GM12878 (cell line): Measurements from ENCODE around the gene MYLK4. TPM values are rescaled to one million over a fixed set of nuclear protein-coding genes. Genes with fewer than 3 reads are reported as not detected.

Experiments used
- ATAC-seq: fragments of 200-7000 bp; cut with Tn5 transposase; 3 replicates; pipeline ENCODE4 v1.9.1; 2020; ENCODE audit warnings: mild to moderate bottlenecking, moderate library complexity
- BruUV-seq: library from RNA; stranded (reverse); fragments of 400-500 nt; replicated peaks from 2 replicates; lab custom pipeline; 2021; lab: Mats Ljungman, UMichigan
- CTCF ChIA-PET: fragments of 300-600 bp; sonication (Branson Sonifier 250); formaldehyde crosslinking; extraction: SDS; loops from one replicate; lab custom pipeline; 2021; ENCODE audit warnings: inconsistent platforms; lab: Yijun Ruan, JAX
- POLR2A ChIA-PET: fragments of 350-600 bp; formaldehyde crosslinking; extraction: SDS; loops from one replicate; lab custom pipeline; 2021; ENCODE audit warnings: inconsistent platforms; lab: Charles Lee
- RAD21 ChIA-PET: fragments of 300-600 bp; sonication (Branson Sonifier 250); formaldehyde crosslinking; loops from one replicate; lab custom pipeline; 2023; ENCODE audit warnings: antibody characterized with exemption; ENCODE audit not compliant: unreplicated experiment; lab: Charles Lee
- SMC1A ChIA-PET: fragments of 300-600 bp; sonication (Branson Sonifier 250); formaldehyde crosslinking; loops from one replicate; lab custom pipeline; 2023; ENCODE audit not compliant: unreplicated experiment, uncharacterized antibody; lab: Charles Lee
- DNase-seq: peaks from one replicate; pipeline ENCODE4 v3.0.0-alpha.2; 2011; ENCODE audit warnings: low read depth, low spot score
- FAIRE-seq: peaks from 3 replicates; lab custom pipeline; 2011; peaks lifted over from hg19 to GRCh38; lab: Jason Lieb, UNC
- H2AFZ ChIP-seq: 2 replicates; pipeline ENCODE4 v1.6.0; 2011; ENCODE audit warnings: low read depth, low read length, control low read depth; ENCODE audit not compliant: control insufficient read depth
- H3K27ac ChIP-seq: 2 replicates; pipeline ENCODE4 v1.5.1; 2011; ENCODE audit warnings: control low read depth; ENCODE audit not compliant: control insufficient read depth, insufficient read depth
- H3K27me3 ChIP-seq, 2 experiments: replicated peaks in 1 of 2; 2 replicates each; pipeline versions ENCODE4 v1.6.0 to v1.6.1; 2011; ENCODE audit warnings: low read length in 1 of 2; ENCODE audit not compliant: control insufficient read depth in 2 of 2, insufficient read depth in 2 of 2
- H3K36me3 ChIP-seq, 2 experiments: 2 replicates each; pipeline ENCODE4 v1.5.1; 2011; ENCODE audit warnings: low read length in 1 of 2; ENCODE audit not compliant: control insufficient read depth in 2 of 2, insufficient read depth in 2 of 2
- H3K4me1 ChIP-seq: 2 replicates; pipeline ENCODE4 v1.6.1; 2011; ENCODE audit warnings: mild to moderate bottlenecking, low read length, moderate library complexity, mixed read lengths; ENCODE audit not compliant: control insufficient read depth, insufficient read depth
- H3K4me2 ChIP-seq: 2 replicates; pipeline ENCODE4 v1.6.0; 2011; ENCODE audit warnings: control low read depth; ENCODE audit not compliant: control insufficient read depth, insufficient read depth
- H3K4me3 ChIP-seq: fragments of 200-600 bp; sonication (generic); 2 replicates; pipeline ENCODE4 v1.5.1; 2016
- H3K79me2 ChIP-seq: 2 replicates; pipeline ENCODE4 v1.6.0; 2011; ENCODE audit warnings: low read length; ENCODE audit not compliant: control insufficient read depth, insufficient read depth
- H3K9ac ChIP-seq: 2 replicates; pipeline ENCODE4 v1.8.0; 2011; ENCODE audit warnings: low read length, control low read depth, mixed read lengths; ENCODE audit not compliant: control insufficient read depth, insufficient read depth
- H3K9me3 ChIP-seq: replicated peaks from 3 replicates; pipeline ENCODE4 v1.5.1; 2011; ENCODE audit warnings: mild to moderate bottlenecking, low read length; ENCODE audit not compliant: control insufficient read depth, insufficient read depth
- H4K20me1 ChIP-seq: 2 replicates; pipeline ENCODE4 v1.6.0; 2011; ENCODE audit not compliant: control insufficient read depth, insufficient read depth
- ASH2L ChIP-seq: fragments of 300-600, 200-600 bp; sonication (generic); IDR thresholded peaks from 2 replicates; pipeline ENCODE4 v1.6.1; 2017; ENCODE audit warnings: low read depth, mild to moderate bottlenecking, borderline replicate concordance
- BCL11A ChIP-seq: IDR thresholded peaks from 2 replicates; pipeline ENCODE4 v1.6.1; 2011; ENCODE audit warnings: low read depth, low read length
- LARP7 ChIP-seq: fragments of 450-650 bp; IDR thresholded peaks from 2 replicates; pipeline ENCODE4 v1.6.1; 2017; ENCODE audit warnings: mild to moderate bottlenecking
- MEF2B ChIP-seq: fragments of 450-650 bp; IDR thresholded peaks from 2 replicates; pipeline ENCODE4 v1.6.1; 2018; ENCODE audit warnings: mild to moderate bottlenecking, moderate library complexity; ENCODE audit not compliant: partially characterized antibody, poor library complexity, severe bottlenecking
- MXI1 ChIP-seq: fragments of 150-350 bp; IDR thresholded peaks from 2 replicates; pipeline ENCODE4 v1.6.1; 2011; ENCODE audit warnings: low read depth, mild to moderate bottlenecking, inconsistent platforms, low read length, improper control_type of control experiment
- NR2C2 ChIP-seq: IDR thresholded peaks from 2 replicates; pipeline ENCODE4 v1.6.1; 2011; ENCODE audit warnings: borderline replicate concordance, low read depth; ENCODE audit not compliant: control insufficient read depth, insufficient read length
- POLR2AphosphoS5 ChIP-seq: IDR thresholded peaks from 2 replicates; pipeline ENCODE4 v1.6.1; 2011; ENCODE audit warnings: mild to moderate bottlenecking, low read length, inconsistent platforms
- POU2F2 ChIP-seq: IDR thresholded peaks from 3 replicates; pipeline ENCODE4 v1.6.1; 2011; ENCODE audit warnings: low read depth, mild to moderate bottlenecking, low read length, borderline replicate concordance
- RB1 ChIP-seq: fragments of 450-650 bp; formaldehyde crosslinking; IDR thresholded peaks from 2 replicates; pipeline ENCODE4 v1.6.1; 2017; ENCODE audit warnings: mild to moderate bottlenecking, borderline replicate concordance
- WRNIP1 ChIP-seq: IDR thresholded peaks from 2 replicates; pipeline ENCODE4 v1.6.1; 2011; ENCODE audit warnings: low read depth, low read length, improper control_type of control experiment, borderline replicate concordance
- WGBS: methylation state at CpG from one replicate; pipeline ENCODE4 v1.1.6; 2016; ENCODE audit warnings: low lambda C conversion rate; ENCODE audit not compliant: insufficient replicate concordance, insufficient coverage; ENCODE audit errors: missing lambda C conversion rate; 5-methylcytosine and 5-hydroxymethylcytosine counted together
- in situ Hi-C: fragments of 300-500 bp; cut with MboI; formaldehyde crosslinking; loops from 9 replicates; pipeline ENCODE4 v1.14.3; 2018; ENCODE audit warnings: mixed read lengths
- intact Hi-C: fragments of 100-400 bp; cut with micrococcal nuclease; formaldehyde crosslinking; loops from one replicate; pipeline ENCODE4 v1.14.2; 2022; ENCODE audit not compliant: unreplicated experiment
- polyA plus RNA-seq, 11 experiments: library from polyadenylated mRNA; depleted of rRNA in 4 of 11; unstranded in 6 of 11; stranded (reverse) in 5 of 11; fragments of >200 nt; fragmentation: Nextera tagmentation in 4 of 11; fragmentation: Illumina TruSeq in 1 of 11; extraction: Ambion mirVana in 4 of 11; extraction: Trizol in 1 of 11; gene quantifications; 1 replicate in 1 of 11; 2 replicates in 10 of 11; pipeline versions ENCODE4 v1.2.1 to v1.2.3, GENCODE V29; 2011 to 2016; ENCODE audit warnings: inconsistent platforms in 2 of 11, missing spikeins in 2 of 11, low read depth in 1 of 11
- total RNA-seq, 4 experiments: library from RNA; depleted of rRNA in 3 of 4; stranded (reverse); fragments of >200 nt in 3 of 4; fragmentation: Illumina TruSeq in 1 of 4; extraction: Trizol in 1 of 4; gene quantifications; 2 replicates each; pipeline versions ENCODE4 v1.2.1 to v1.2.3, GENCODE V29; 2013 to 2021
- TF ChIP-seq, protein P1 (sequence below): fragments of 450-650 bp; IDR thresholded peaks from 2 replicates; pipeline ENCODE4 v1.6.1; 2017; ENCODE audit warnings: mild to moderate bottlenecking, moderate library complexity
- TF ChIP-seq, protein P2 (sequence below): fragments of 150-350 bp; IDR thresholded peaks from 2 replicates; pipeline ENCODE4 v1.6.1; 2016; ENCODE audit warnings: low read depth, low read length
- TF ChIP-seq, protein P3 (sequence below): IDR thresholded peaks from 2 replicates; pipeline ENCODE4 v1.6.1; 2012; ENCODE audit warnings: low read length, inconsistent platforms
- TF ChIP-seq, protein P4 (sequence below): IDR thresholded peaks from 2 replicates; pipeline ENCODE4 v1.6.1; 2012; ENCODE audit warnings: low read depth, low read length, improper control_type of control experiment

MYLK4 gene
- total and polyA plus RNA-seq, 10 of the 15 experiments (the other 5 are each of a cell fraction or from before 2014, with no cell fraction given) = under 0.01 to 0.09 (median 0.05) TPM; not detected in 1

DNA sequence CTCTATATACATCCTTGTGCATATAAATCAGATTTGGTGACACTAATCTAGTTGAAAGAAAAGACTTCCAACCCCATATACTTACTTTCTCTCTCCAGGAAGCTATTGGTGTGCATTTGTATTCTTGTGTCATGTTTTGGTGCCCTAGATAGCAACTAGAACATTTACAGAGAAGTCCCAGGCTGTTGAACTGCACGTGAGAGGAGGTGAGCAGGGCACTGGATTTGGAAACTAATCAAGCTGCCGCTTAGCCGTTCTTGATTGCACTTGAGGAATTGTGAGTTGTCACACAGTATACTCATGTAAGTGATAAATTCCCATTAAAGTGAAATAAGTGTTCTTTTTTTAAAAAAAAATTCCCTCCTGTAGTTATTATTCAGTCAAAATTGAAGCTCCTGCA is 22.1 kb upstream of the MYLK4 start:
- in situ Hi-C loops (no loop called here), intact Hi-C loops (no loop called here)
- Histone ChIP-seq H4K20me1 (peaks cover 7% of the 10 kb centered on the region; the same call in 1 of the 2 replicates), H3K4me2 (no peak overlapping the region), H3K4me3 (no peak overlapping the region), H3K27ac (no peak overlapping the region), H3K4me1 (peaks cover 8% of the 10 kb centered on the region), H3K79me2 (peaks cover 40% of the 10 kb centered on the region), H3K9me3 (no peaks in the 10 kb centered on the region), H3K9ac (no peak overlapping the region), H3K27me3 (no peaks in the 10 kb centered on the region), H3K36me3 (peaks cover 7 to 27% of the 10 kb centered on the region in 2 experiments; a peak in 3 of 4 replicates), H2AFZ (no peak overlapping the region)
- ChIA-PET POLR2A (interaction anchor here (1.1 kb wide), 1 partner anchor 16 kb away, joined by 3 read pairs; no protein-coding TSS in a partner anchor), SMC1A (interaction anchor here (0.8 to 1.5 kb wide), 5 partner anchors 11 to 214 kb away, joined by 3 to 6 read pairs (median 4); partner anchors contain the start of gene SERPINB1), CTCF (interaction anchor here (0.9 to 3.9 kb wide), 12 partner anchors 7 to 253 kb away, joined by 3 to 18 read pairs (median 6); partner anchors contain the start of genes MYLK4 and WRNIP1), RAD21 (interaction anchor here (1.0 to 1.2 kb wide), 2 partner anchors 18 to 73 kb away, joined by 3 to 4 read pairs; no protein-coding TSS in a partner anchor)
- no peak for DNase-seq
- BruUV-seq = no TSS peak
- 94% methylated on average over 3 of the region's 3 CpGs for WGBS
- no peak for ATAC-seq
- no peak for FAIRE-seq
- TF ChIP-seq POLR2AphosphoS5 (no peak), BCL11A (no peak), ASH2L (no peak), LARP7 (no peak), MEF2B (no peak), MXI1 (no peak), WRNIP1 (no peak), NR2C2 (no peak), RB1 (no peak), POU2F2 (no peak)
- TF ChIP-seq, protein P1, sequence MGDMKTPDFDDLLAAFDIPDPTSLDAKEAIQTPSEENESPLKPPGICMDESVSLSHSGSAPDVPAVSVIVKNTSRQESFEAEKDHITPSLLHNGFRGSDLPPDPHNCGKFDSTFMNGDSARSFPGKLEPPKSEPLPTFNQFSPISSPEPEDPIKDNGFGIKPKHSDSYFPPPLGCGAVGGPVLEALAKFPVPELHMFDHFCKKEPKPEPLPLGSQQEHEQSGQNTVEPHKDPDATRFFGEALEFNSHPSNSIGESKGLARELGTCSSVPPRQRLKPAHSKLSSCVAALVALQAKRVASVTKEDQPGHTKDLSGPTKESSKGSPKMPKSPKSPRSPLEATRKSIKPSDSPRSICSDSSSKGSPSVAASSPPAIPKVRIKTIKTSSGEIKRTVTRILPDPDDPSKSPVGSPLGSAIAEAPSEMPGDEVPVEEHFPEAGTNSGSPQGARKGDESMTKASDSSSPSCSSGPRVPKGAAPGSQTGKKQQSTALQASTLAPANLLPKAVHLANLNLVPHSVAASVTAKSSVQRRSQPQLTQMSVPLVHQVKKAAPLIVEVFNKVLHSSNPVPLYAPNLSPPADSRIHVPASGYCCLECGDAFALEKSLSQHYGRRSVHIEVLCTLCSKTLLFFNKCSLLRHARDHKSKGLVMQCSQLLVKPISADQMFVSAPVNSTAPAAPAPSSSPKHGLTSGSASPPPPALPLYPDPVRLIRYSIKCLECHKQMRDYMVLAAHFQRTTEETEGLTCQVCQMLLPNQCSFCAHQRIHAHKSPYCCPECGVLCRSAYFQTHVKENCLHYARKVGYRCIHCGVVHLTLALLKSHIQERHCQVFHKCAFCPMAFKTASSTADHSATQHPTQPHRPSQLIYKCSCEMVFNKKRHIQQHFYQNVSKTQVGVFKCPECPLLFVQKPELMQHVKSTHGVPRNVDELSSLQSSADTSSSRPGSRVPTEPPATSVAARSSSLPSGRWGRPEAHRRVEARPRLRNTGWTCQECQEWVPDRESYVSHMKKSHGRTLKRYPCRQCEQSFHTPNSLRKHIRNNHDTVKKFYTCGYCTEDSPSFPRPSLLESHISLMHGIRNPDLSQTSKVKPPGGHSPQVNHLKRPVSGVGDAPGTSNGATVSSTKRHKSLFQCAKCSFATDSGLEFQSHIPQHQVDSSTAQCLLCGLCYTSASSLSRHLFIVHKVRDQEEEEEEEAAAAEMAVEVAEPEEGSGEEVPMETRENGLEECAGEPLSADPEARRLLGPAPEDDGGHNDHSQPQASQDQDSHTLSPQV = no peak
- TF ChIP-seq, protein P2, sequence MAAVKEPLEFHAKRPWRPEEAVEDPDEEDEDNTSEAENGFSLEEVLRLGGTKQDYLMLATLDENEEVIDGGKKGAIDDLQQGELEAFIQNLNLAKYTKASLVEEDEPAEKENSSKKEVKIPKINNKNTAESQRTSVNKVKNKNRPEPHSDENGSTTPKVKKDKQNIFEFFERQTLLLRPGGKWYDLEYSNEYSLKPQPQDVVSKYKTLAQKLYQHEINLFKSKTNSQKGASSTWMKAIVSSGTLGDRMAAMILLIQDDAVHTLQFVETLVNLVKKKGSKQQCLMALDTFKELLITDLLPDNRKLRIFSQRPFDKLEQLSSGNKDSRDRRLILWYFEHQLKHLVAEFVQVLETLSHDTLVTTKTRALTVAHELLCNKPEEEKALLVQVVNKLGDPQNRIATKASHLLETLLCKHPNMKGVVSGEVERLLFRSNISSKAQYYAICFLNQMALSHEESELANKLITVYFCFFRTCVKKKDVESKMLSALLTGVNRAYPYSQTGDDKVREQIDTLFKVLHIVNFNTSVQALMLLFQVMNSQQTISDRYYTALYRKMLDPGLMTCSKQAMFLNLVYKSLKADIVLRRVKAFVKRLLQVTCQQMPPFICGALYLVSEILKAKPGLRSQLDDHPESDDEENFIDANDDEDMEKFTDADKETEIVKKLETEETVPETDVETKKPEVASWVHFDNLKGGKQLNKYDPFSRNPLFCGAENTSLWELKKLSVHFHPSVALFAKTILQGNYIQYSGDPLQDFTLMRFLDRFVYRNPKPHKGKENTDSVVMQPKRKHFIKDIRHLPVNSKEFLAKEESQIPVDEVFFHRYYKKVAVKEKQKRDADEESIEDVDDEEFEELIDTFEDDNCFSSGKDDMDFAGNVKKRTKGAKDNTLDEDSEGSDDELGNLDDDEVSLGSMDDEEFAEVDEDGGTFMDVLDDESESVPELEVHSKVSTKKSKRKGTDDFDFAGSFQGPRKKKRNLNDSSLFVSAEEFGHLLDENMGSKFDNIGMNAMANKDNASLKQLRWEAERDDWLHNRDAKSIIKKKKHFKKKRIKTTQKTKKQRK = no peak
- TF ChIP-seq, protein P3, sequence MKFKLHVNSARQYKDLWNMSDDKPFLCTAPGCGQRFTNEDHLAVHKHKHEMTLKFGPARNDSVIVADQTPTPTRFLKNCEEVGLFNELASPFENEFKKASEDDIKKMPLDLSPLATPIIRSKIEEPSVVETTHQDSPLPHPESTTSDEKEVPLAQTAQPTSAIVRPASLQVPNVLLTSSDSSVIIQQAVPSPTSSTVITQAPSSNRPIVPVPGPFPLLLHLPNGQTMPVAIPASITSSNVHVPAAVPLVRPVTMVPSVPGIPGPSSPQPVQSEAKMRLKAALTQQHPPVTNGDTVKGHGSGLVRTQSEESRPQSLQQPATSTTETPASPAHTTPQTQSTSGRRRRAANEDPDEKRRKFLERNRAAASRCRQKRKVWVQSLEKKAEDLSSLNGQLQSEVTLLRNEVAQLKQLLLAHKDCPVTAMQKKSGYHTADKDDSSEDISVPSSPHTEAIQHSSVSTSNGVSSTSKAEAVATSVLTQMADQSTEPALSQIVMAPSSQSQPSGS = no peak
- TF ChIP-seq, protein P4, sequence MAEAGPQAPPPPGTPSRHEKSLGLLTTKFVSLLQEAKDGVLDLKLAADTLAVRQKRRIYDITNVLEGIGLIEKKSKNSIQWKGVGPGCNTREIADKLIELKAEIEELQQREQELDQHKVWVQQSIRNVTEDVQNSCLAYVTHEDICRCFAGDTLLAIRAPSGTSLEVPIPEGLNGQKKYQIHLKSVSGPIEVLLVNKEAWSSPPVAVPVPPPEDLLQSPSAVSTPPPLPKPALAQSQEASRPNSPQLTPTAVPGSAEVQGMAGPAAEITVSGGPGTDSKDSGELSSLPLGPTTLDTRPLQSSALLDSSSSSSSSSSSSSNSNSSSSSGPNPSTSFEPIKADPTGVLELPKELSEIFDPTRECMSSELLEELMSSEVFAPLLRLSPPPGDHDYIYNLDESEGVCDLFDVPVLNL = no peak
